Heart left ventricle (tissue), 16 donors: ENCODE measurements around the gene PGS1. TPM values are rescaled to one million over a fixed set of nuclear protein-coding genes. Genes with fewer than 3 reads are reported as not detected.

Experiments
- ATAC-seq, 4 donors: fragments of 200-7000 bp; cut with Tn5 transposase; one replicate each; pipeline ENCODE4 v1.9.1; 2020 to 2022; ENCODE audit warnings: moderate library complexity in 4 of 4, mild to moderate bottlenecking in 3 of 4, moderate number of reproducible peaks in 1 of 4
- DNase-seq, 5 donors: peaks; one replicate each; pipeline ENCODE4 v3.0.0-alpha.2; 2020
- H3K27ac ChIP-seq, 12 donors: fragments of 200-600 bp; sonication (generic) in 4 of 12; one replicate each; pipeline versions ENCODE4 v1.5.0 to v1.8.0; 2016 to 2022; ENCODE audit warnings: mild to moderate bottlenecking in 2 of 12
- H3K27me3 ChIP-seq, 9 donors: fragments of 200-600 bp; sonication (generic) in 2 of 9; one replicate each; pipeline versions ENCODE4 v1.5.1 to v1.8.0; 2016 to 2022; ENCODE audit warnings: mild to moderate bottlenecking in 3 of 9
- H3K36me3 ChIP-seq, 9 donors: fragments of 200-600 bp; sonication (generic) in 2 of 9; one replicate each; pipeline versions ENCODE4 v1.5.0 to v1.8.0; 2018 to 2022; ENCODE audit warnings: mild to moderate bottlenecking in 2 of 9
- H3K4me1 ChIP-seq, 12 donors: fragments of 200-600 bp; sonication (generic) in 4 of 12; one replicate each; pipeline versions ENCODE4 v1.5.0 to v1.8.0; 2016 to 2022; ENCODE audit warnings: mild to moderate bottlenecking in 3 of 12
- H3K4me3 ChIP-seq, 12 donors: fragments of 200-600 bp; sonication (generic) in 4 of 12; one replicate each; pipeline versions ENCODE4 v1.5.0 to v1.8.0; 2017 to 2022; ENCODE audit warnings: mild to moderate bottlenecking in 9 of 12, moderate library complexity in 4 of 12
- H3K9me3 ChIP-seq, 12 donors: fragments of 200-600 bp; sonication (generic) in 4 of 12; one replicate each; pipeline versions ENCODE4 v1.5.0 to v1.8.0; 2016 to 2022; ENCODE audit warnings: mild to moderate bottlenecking in 1 of 12
- POLR2A ChIP-seq, 2 donors: fragments of 450-650 bp; IDR thresholded peaks; one replicate each; pipeline ENCODE4 v1.6.1; 2017; ENCODE audit warnings: antibody characterized with exemption in 2 of 2, mild to moderate bottlenecking in 2 of 2, moderate library complexity in 2 of 2
- WGBS, 4 donors: extraction: QIAGEN DNeasy Blood & Tissue Kit in 2 of 4; methylation state at CpG; one replicate each; pipeline versions ENCODE4 v1.1.5 to v1.1.7; 2013 to 2018; 5-methylcytosine and 5-hydroxymethylcytosine counted together
- intact Hi-C, 10 donors: fragments of 100-400 bp; cut with DNase I; formaldehyde crosslinking; loops; one replicate each; pipeline versions ENCODE4 v1.11.1 to v1.14.2; 2022
- polyA plus RNA-seq, 2 donors: library from polyadenylated mRNA; stranded (reverse); fragments of 200-250 nt; gene quantifications; one replicate each; pipeline ENCODE4 v1.2.3, GENCODE V29; 2013
- total RNA-seq, 9 donors: library from RNA; depleted of rRNA in 2 of 9; stranded (reverse); fragments of >200 nt in 2 of 9; fragmentation: NEBNext Ultra II Directional in 3 of 9; extraction: Animal tissue kit (Norgen Biotek cat#: 25700) in 3 of 9; gene quantifications; one replicate each; pipeline versions ENCODE4 v1.1.0 to v1.2.4, GENCODE V29; 2016 to 2023
- TF ChIP-seq, protein P1 (sequence below), 12 donors: fragments of 200-600 bp; sonication (generic) in 4 of 12; IDR thresholded peaks; one replicate each; pipeline versions ENCODE4 v1.5.0 to v1.8.0; 2018 to 2022; ENCODE audit warnings: antibody characterized with exemption in 12 of 12, mild to moderate bottlenecking in 5 of 12
- donor health status: ischemic (EF 13 %, LVEDD 7.1; RV severe dilation, severe dysfunction).
- donor health status: healthy with polysubstance abuse.
- donor health status: DM: no; HTN: yes; CAD: no.
- donor health status: DM: no; HTN: no; CAD: no.
- donor health status: ischemic (EF 25% LVEDD 6.9; RV normal size, moderate dysfunction).
- donor health status: ischemic (EF 25% LVEDD 5.7; RV mildly dilated, moderate dysfunction).
- donor health status: healthy.
- donor health status: DM: yes; HTN: yes; CAD: no.
- donor health status: ischemic (EF 35%, LVEDD 5.7; RV mildly dilated, moderate dysfunction).
- donor health status: nonischemic (EF 11% LVEDD 7.7; RV severe dilation, severe dysfunction).
- donor health status: DM: yes; HTN: yes; CAD: no.
- donor health status: PGD.
- donor health status: ischemic (EF 29% LVEDD 5.4; RV normal size, mild dysfunction).
- donor health status: nonischemic (EF 23%, LVEDD 6.1; RV moderate dilation, normal function).

PGS1 gene
- total and polyA plus RNA-seq, 11 donors: 11.9 to 32.8 (median 17.3) TPM

DNA sequence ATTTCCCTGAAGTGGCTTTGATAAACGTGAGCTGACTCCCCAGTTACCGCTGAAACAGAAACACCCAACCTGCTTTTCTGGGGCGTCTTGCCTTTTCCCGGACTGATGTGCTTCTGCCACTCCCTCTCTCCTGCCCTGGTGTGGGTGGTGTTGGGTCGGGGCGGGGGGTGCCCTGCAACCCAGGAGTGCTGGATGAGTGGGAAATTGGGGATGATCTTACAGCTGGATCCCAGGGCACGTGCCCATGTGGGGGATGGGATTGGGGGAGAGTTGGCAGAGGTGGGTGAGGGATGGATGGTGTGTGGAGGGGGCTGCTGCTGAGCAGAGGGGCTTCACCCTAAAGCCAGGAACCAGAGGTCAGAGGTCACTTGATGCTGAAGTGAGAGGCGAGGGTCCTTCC is 28.5 kb downstream of the PGS1 start:
- DNase-seq (no peak), ATAC-seq (no peak)
- WGBS, 4 donors: 87 to 94% (median 91%) methylated on average over 5 to 8 of the region's 8 CpGs
- Histone ChIP-seq H3K9me3 (no peaks in the 10 kb centered on the region), H3K27me3 (no peaks in the 10 kb centered on the region), H3K4me3 (no peak overlapping the region), H3K36me3 (peaks cover 0 to 69% (median 46%) of the 10 kb centered on the region in 9 donors), H3K4me1 (peaks cover 0 to 42% (median 30%) of the 10 kb centered on the region in 12 donors), H3K27ac (no peak overlapping the region)
- TF ChIP-seq, protein P1, sequence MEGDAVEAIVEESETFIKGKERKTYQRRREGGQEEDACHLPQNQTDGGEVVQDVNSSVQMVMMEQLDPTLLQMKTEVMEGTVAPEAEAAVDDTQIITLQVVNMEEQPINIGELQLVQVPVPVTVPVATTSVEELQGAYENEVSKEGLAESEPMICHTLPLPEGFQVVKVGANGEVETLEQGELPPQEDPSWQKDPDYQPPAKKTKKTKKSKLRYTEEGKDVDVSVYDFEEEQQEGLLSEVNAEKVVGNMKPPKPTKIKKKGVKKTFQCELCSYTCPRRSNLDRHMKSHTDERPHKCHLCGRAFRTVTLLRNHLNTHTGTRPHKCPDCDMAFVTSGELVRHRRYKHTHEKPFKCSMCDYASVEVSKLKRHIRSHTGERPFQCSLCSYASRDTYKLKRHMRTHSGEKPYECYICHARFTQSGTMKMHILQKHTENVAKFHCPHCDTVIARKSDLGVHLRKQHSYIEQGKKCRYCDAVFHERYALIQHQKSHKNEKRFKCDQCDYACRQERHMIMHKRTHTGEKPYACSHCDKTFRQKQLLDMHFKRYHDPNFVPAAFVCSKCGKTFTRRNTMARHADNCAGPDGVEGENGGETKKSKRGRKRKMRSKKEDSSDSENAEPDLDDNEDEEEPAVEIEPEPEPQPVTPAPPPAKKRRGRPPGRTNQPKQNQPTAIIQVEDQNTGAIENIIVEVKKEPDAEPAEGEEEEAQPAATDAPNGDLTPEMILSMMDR (IDR thresholded peaks at IDR 0.05): no peak
- TF ChIP-seq POLR2A (IDR thresholded peaks at IDR 0.05): no peak
- intact Hi-C loops: no loop called here

DNA sequence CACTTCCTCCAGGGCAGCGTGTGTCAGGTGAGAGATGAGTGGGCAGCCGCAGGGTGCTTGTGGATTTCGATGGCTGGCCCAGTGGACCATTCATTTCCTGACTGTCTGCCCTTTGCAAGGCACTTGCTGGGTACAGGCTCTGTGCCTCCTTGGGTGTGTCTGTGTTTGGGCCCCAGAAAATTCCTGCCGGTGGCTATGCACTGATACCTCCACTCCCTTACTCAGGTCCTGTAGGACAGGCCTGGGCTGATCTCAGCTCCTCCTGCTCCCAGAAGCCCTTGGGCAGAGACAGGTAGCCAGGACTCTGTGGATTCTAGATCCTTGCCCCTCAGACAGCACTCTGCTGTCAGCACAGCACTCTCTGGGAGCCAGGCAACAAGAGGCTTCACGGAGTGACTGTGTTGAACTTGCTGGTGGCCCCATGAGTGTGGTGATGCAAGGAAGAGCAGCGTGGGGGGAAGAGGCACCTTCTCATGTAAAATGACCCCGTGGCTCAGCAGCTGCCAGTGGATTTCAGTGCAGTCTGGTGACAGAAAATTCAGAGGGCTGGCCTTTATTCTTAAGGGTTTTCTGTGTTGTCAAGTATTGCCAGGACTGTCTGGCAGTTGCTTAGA is 29.0 kb downstream of the PGS1 start:
- H3K27ac ChIP-seq: no peak overlapping the region
- H3K4me1 ChIP-seq: peaks cover 0 to 46% (median 33%) of the 10 kb centered on the region in 12 donors
- 88 to 95% (median 90%) methylated on average over 6 to 7 of the region's 7 CpGs for WGBS, 4 donors
- no peak overlapping the region for H3K4me3 ChIP-seq
- ATAC-seq (no peak), DNase-seq (no peak)
- intact Hi-C loops: no loop called here
- no peak for TF ChIP-seq POLR2A (IDR thresholded peaks at IDR 0.05)
- TF ChIP-seq, protein P1 (IDR thresholded peaks at IDR 0.05): no peak
- no peaks in the 10 kb centered on the region for H3K9me3 ChIP-seq
- no peaks in the 10 kb centered on the region for H3K27me3 ChIP-seq
- peaks cover 0 to 63% (median 42%) of the 10 kb centered on the region in 9 donors for H3K36me3 ChIP-seq

DNA sequence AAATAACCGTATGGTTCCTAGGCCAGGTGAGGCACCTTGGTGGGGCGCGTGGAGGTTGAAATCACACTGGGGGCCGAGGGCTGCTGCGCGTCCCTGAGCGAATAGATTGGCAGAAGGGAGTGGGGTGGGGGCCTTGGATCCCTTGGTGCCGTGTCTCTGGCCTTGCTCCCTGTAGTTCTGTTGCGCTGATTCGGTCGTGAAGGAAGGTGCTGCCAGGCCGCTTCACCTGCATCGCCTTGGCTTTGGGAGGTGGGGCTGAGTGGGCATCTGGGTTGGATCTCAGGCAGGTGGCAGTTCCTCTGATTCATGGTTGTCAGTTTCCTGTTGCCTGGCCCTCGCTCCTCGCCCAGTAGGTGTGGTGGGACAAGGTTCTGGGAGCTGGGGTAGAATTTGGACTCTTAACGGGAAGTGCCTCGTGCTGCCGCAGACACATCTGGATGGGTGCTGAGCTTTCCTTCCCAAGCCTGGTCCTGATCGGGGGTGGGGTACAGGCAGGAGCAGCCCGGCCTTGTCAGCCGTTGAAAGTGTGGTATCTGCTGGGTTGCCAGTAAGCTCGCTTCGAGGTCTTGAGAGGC is 30.1 kb downstream of the PGS1 start:
- intact Hi-C loops: no loop called here
- DNase-seq (no peak), ATAC-seq (no peak)
- WGBS, 4 donors: 82 to 94% (median 86%) methylated on average over 21 to 23 of the region's 23 CpGs
- no peak for TF ChIP-seq POLR2A (IDR thresholded peaks at IDR 0.05)
- TF ChIP-seq, protein P1 (IDR thresholded peaks at IDR 0.05): no peak
- peaks cover 0 to 56% (median 42%) of the 10 kb centered on the region in 12 donors for H3K4me1 ChIP-seq
- H3K36me3 ChIP-seq: peaks cover 0 to 52% (median 31%) of the 10 kb centered on the region in 9 donors
- no peaks in the 10 kb centered on the region for H3K27me3 ChIP-seq
- peak overlapping the region in 1 of 12 donors; percentile 32 for H3K27ac ChIP-seq
- no peak overlapping the region for H3K4me3 ChIP-seq
- no peaks in the 10 kb centered on the region for H3K9me3 ChIP-seq

DNA sequence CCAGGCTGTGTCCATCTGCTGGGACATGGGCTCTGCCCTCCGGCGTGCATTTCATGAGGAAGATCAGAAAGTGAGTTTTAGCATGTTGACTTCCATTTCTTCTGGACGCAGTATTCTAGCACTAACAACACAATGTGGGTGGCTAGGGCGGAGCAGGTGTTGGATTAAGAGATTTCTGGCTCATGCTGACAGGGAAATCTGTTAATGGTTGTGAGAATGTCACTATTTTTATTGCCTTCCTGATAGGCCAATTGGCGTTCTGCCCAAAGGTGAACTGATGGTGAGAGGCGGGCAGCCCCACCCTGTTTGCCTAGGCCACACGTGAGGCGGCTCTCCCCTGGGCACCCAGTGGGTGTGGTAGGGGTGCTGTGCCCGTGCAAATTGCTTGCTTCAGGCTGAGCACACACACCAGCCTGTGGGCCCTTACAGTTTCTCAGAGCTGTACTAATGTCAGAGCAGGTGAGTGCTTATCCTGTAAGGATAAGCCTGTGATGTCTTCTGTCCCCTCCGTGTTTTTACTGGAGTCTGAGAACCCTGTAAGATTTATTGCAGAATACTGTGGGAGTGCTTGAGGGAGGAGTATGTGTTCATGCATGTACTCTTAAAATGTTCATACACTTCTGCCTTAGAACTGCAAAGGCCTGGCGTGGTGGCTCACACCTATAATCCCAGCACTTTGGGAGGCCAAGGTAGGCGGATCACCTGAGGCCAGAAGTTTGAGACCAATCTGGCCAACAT is 30.9 kb downstream of the PGS1 start:
- H3K4me3 ChIP-seq: no peak overlapping the region
- intact Hi-C loops: no loop called here
- peaks cover 7 to 64% (median 50%) of the 10 kb centered on the region in 12 donors for H3K4me1 ChIP-seq
- no peak for DNase-seq
- WGBS, 4 donors: 61 to 70% (median 64%) methylated on average over 12 of the region's 12 CpGs
- H3K9me3 ChIP-seq: no peaks in the 10 kb centered on the region
- no peaks in the 10 kb centered on the region for H3K27me3 ChIP-seq
- no peak for ATAC-seq
- peak overlapping the region in 1 of 12 donors; percentile 32 for H3K27ac ChIP-seq
- TF ChIP-seq POLR2A (IDR thresholded peaks at IDR 0.05): no peak
- TF ChIP-seq, protein P1 (IDR thresholded peaks at IDR 0.05): no peak
- H3K36me3 ChIP-seq: peaks cover 0 to 45% (median 23%) of the 10 kb centered on the region in 9 donors
